Measurements from ENCODE around the gene TOM1L2. TPM values are rescaled to one million over a fixed set of nuclear protein-coding genes. Genes with fewer than 3 reads are reported as not detected.
A peak's percentile ranks its signal among the peaks of the same experiment; 100 is the strongest.
"Not testable (repeated sequence)": the region's sequence is repeated elsewhere in the genome, so short reads cannot be mapped to it uniquely, and the experiment has no call there.

The TOM1L2 gene
- total and polyA plus RNA-seq, 12 donors, result 46.4 to 331 (median 273) TPM

GRCh38 chr17:17917394-17917793 is 54.8 kb downstream of the TOM1L2 start:
- no peaks in the 10 kb centered on the region for H3K9me3 ChIP-seq
- peaks cover 28 to 57% (median 46%) of the 10 kb centered on the region in 9 donors for H3K4me1 ChIP-seq
- DNase-seq, result no peak
- H3K36me3 ChIP-seq, result no peaks in the 10 kb centered on the region
- no peak overlapping the region for H3K4me3 ChIP-seq
- H3K27ac ChIP-seq, result no peak overlapping the region
- TF ChIP-seq, protein P1, sequence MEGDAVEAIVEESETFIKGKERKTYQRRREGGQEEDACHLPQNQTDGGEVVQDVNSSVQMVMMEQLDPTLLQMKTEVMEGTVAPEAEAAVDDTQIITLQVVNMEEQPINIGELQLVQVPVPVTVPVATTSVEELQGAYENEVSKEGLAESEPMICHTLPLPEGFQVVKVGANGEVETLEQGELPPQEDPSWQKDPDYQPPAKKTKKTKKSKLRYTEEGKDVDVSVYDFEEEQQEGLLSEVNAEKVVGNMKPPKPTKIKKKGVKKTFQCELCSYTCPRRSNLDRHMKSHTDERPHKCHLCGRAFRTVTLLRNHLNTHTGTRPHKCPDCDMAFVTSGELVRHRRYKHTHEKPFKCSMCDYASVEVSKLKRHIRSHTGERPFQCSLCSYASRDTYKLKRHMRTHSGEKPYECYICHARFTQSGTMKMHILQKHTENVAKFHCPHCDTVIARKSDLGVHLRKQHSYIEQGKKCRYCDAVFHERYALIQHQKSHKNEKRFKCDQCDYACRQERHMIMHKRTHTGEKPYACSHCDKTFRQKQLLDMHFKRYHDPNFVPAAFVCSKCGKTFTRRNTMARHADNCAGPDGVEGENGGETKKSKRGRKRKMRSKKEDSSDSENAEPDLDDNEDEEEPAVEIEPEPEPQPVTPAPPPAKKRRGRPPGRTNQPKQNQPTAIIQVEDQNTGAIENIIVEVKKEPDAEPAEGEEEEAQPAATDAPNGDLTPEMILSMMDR (IDR thresholded peaks at IDR 0.05), result no peak
- no peaks in the 10 kb centered on the region for H3K27me3 ChIP-seq
- ATAC-seq, result no peak
- intact Hi-C loops (cut with DNase I), result loop anchor here in 7 of 10 donors (5.0 to 10.0 kb wide), 4 partner anchors 40 to 235 kb away; partner anchors contain the start of gene RAI1 (in 3 of the 7)

- Histone ChIP-seq H3K27ac (peak overlapping the region in 1 of 10 donors; percentile 58), H3K4me1 (peaks cover 24 to 49% (median 37%) of the 10 kb centered on the region in 9 donors), H3K36me3 (no peaks in the 10 kb centered on the region), H3K9me3 (no peaks in the 10 kb centered on the region), H3K4me3 (no peak overlapping the region), H3K27me3 (no peaks in the 10 kb centered on the region)
- ATAC-seq, result no peak
- intact Hi-C loops (cut with DNase I), result loop anchor here in 7 of 10 donors (5.0 to 10.0 kb wide), 4 partner anchors 38 to 233 kb away; partner anchors contain the start of gene RAI1 (in 3 of the 7)
- DNase-seq, result no peak
- TF ChIP-seq, protein P1 (IDR thresholded peaks at IDR 0.05), result no peak
These were observed 57.0 kb downstream of the TOM1L2 start for GRCh38 chr17:17915183-17915582.

- H3K9me3 ChIP-seq, result no peaks in the 10 kb centered on the region
- intact Hi-C loops (cut with DNase I), result loop anchor here in 3 of 10 donors (10.0 kb wide), 1 partner anchor 49 kb away; no protein-coding TSS in a partner anchor
- H3K27me3 ChIP-seq, result no peaks in the 10 kb centered on the region
- ATAC-seq (peak; percentile 76 to 96 (median 86)), DNase-seq (peak; percentile 50 to 60)
- H3K4me1 ChIP-seq, result peaks cover 20 to 48% (median 32%) of the 10 kb centered on the region in 9 donors
- H3K27ac ChIP-seq, result peak overlapping the region in 4 of 10 donors; percentile 40 to 63 (median 53)
- H3K4me3 ChIP-seq, result no peak overlapping the region
- H3K36me3 ChIP-seq, result no peaks in the 10 kb centered on the region
- TF ChIP-seq, protein P1 (IDR thresholded peaks at IDR 0.05), result no peak
- 20% methylated on average over 4 of the region's 4 CpGs for WGBS, 2 donors
These were observed 58.4 kb downstream of the TOM1L2 start for GRCh38 chr17:17913695-17914332.

DNA sequence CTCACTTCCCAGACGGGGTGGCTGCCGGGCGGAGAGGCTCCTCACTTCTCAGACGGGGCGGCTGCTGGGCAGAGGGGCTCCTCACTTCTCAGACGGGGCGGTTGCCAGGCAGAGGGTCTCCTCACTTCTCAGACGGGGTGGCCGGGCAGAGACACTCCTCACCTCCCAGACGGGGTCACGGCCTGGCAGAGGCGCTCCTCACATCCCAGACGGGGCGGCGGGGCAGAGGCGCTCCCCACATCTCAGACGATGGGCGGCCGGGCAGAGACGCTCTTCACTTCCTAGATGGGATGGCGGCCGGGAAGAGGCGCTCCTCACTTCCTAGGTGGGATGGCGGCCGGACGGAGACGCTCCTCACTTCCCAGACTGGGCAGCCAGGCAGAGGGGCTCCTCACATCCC is 59.9 kb downstream of the TOM1L2 start:
- not testable (repeated sequence) for ATAC-seq, H3K9me3 ChIP-seq, DNase-seq, H3K36me3 ChIP-seq, H3K27ac ChIP-seq, H3K27me3 ChIP-seq, H3K4me3 ChIP-seq
- intact Hi-C loops (cut with DNase I), result loop anchor here in 3 of 10 donors (10.0 kb wide), 1 partner anchor 48 kb away; no protein-coding TSS in a partner anchor
- H3K4me1 ChIP-seq, result peaks cover 16 to 46% (median 32%) of the 10 kb centered on the region in 9 donors
- WGBS, 2 donors, result 97 to 98% methylated on average over 8 to 12 of the region's 27 CpGs

Data from heart right ventricle (tissue), 16 donors.